HG03439 (cell line): ENCODE data around the gene FAM114A1.

Experiments used
- ATAC-seq: cut with Tn5 transposase; IDR thresholded peaks from one replicate; pipeline ENCODE4 v1.9.1; 2021; ENCODE audit warnings: mild to moderate bottlenecking, moderate library complexity; ENCODE audit not compliant: unreplicated experiment

The FAM114A1 gene

DNA sequence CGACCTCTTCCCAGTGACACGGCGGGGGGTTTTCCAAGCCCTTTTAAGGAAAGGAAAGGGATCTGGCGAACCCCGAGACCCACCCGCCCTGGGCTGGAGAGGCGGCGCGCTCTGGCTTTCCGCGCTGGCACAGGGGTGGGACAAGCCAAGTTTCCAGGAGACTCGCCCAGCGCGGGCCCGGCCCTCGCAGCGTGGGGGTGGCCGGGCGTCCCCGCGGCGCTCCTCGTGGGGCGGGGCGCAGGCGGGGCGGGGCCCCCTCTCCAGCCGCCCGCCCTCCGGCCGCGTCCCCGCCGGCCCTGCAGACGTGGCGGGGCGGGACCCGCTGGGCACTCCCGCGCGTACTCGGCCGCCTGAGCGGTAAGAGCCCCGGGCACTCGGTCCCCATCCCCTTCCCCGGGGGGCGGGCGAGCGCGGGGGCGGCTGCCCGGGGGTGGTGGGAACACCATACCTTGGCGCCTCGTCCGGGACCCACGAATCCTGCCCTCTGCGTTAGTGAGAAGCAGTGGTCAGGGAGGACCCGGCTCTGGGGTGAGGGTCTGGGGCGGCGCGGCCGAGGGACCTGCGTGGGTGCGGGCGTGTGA lies at the start of gene FAM114A1:
FAM114A1 (plus strand) TSS at position 329 of the 581 bp plus-strand sequence. CDS start 10,273 bp downstream, outside the sequence.
- ATAC-seq = peak; percentile 72

DNA sequence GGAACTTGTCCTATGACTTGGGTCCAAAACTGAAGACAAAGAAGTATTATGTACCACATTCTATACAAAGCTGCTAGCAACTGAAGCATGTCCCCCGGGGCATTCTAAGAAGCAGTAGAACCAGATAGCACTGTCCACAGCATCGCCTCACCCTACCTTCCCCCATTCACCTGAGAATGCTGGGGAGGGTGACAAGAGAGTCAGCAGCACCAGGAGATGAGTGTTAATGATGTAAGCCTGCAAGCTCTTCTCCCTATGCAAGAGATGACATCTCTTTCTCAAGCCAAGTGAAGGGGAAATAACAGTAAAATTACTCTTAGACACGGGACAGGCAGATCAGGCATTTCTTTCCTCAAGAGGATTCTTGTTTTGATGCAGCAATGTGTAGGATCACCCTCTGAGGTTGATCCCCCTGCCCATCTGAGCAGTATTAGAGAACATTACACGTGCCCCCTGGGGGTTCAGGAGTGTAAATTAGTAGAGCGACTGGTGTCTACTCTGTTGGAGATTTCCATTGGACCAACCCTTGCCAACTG lies 49.1 kb upstream of the FAM114A1 start:
- no peak for ATAC-seq

DNA sequence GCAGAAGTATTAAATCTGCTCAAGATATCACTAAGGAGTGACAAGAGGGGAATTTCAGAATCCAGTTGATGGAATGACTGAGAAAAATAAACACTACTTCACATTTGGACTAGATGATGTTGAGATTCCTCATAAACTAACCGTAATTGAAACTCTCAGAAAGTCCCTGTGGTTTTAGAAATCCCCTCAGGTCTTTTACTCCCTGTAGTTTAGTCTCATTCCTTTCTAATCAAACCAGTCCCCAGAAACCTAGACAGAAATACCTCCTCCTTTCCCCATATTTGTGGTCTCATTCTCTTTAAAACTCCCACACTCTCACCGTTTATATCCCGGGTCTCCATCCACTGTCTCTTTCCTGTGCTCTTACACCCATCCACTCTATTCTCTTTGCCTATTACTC lies 48.0 kb upstream of the FAM114A1 start:
- no peak for ATAC-seq

DNA sequence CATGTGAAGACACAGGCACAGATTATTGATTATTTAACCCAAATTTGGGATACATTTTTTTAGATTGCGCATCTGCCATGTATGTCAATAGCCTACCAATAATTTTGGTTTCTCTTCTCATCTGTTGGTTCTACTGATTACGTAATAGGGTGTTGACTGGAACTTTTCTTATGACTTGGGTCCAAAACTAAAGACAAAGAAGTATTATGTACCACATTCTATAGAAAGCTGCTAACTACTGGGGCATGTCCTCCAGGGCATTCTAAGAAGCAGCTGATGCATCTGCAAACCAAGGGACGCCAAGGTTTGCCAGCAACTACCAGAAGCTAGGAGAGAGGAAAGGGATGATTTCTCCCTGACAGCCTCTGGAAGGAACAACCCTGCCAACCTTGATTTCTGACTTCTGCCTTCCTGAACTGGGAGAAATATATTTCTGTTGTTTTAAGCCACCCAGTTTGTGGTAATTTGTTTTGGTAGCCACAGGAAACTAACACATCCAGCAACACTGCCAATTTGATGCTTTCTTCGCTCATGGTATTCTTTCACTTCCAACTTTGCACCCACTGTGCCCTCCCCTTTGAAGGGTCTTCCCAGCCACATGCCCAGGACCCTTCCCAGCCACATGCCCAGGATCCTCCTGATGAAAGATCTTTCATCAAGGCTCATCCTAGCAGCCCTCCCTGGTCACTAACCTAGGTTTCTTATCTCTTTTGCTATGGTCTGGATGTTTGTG lies 47.1 kb upstream of the FAM114A1 start:
- peak; percentile 47 for ATAC-seq

DNA sequence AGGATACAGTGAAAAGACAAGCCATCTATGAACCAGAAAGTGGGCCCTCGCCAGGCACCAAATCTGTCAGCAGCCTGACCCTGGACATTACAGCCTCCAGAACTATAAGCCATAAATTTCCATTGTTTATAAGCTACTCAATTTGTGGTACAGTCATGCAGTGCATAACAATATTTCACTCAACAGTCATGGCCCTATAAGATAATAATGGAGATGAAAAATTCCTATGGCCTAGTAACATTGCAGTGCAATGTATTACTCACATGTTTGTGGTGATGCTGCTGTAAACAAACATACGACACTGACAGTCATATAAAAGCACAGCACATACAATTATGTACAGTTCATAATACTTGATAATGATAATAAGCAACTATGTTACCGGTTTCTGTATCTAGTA lies 45.9 kb upstream of the FAM114A1 start:
- no peak for ATAC-seq

DNA sequence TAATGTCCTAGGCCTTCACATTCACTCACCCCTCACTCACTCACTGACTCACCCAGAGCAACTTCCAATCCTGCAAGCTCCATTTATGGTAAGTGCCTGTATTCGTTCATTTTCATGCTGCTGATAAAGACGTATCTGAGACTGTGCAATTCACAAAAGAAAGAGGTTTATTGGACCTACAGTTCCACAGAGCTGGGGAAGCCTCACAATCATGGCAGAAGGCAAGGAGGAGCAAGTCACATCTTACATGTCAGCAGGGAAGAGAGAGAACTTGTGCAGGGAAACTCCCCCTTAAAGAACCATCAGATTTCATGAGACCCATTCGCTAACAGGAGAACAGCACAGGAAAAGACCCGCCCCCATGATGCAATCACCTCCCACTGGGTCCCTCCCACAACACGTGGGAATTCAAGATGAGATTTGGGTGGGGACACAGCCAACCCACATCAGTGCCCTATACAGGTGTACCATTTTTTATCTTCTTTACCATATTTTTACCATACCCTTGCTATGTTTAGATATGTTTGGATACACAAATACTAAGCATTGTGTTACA lies 44.8 kb upstream of the FAM114A1 start:
- no peak for ATAC-seq

DNA sequence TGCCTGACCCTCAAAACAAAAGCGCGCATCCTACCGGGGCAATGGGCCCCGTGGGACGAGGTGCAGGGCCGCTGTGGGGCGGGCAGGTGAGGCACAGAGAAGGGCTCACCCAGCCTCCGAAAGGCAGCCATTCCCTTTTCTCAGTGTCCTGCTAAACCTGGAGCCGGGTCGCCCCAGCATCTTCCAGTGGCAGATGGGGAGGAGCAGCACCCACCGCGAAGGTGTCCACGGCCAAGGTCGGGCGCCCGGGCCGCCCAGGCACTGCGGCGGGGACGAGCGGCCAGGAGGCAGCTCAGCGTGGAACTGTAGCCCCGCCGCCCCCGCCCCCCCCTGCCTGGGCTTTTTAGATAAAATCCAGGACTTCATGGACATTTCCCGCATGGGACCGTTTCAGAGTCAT lies 43.8 kb upstream of the FAM114A1 start:
- ATAC-seq = no peak

DNA sequence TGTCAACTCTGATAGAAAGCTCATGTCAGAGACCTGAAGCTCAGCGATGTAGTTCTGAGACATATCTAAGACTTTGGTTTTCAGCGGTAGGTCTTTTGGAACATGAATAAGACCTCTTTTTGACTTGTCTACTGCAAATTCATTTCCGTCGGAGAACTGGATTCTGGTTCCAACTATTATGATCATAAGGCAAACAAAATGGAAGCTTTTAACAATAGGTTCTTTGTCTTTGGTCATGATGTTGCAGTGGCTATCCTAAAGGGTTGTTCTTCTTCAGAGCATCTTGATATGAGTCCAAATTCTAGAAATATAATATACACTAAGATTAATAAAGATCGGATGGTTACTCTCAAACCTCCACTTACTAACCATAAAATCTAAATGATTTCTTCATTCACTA lies 38.4 kb upstream of the FAM114A1 start:
- ATAC-seq = no peak

DNA sequence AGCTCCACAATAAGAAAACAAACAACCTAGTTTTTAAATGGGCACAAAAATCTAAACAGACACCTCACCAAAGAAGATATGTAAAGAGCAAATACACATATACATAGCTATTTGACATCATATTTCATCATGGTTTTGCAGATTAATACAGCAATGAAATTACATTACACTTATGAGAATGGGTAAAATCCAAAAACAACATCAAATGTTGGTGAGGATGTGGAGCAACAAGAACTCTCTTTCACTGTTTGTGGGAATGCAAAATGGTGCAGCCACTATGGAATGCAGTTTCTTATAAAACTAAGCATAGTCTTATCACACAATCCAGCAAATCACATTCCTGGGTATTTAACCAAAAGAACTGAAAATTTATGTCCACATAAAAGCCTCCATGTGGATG lies 36.0 kb upstream of the FAM114A1 start:
- ATAC-seq = no peak

DNA sequence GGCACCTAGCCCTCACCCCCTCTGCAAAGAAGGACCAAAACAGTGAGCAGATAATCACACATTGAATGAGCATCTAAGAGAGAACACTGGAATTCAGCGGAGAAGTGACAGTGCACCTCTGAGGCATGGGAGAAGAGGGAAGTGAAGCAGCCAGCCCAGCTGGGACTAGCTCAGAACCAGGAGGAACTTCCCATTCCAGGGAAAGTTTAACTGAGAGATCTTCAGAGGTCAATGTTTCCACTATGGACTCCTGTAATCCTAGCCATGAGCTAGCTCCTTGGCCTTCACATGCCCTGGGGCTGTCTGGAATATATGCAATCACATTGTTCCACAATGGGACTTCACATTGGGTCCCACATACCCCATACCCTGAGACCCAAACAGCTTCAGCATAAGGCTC lies 35.4 kb upstream of the FAM114A1 start:
- no peak for ATAC-seq

DNA sequence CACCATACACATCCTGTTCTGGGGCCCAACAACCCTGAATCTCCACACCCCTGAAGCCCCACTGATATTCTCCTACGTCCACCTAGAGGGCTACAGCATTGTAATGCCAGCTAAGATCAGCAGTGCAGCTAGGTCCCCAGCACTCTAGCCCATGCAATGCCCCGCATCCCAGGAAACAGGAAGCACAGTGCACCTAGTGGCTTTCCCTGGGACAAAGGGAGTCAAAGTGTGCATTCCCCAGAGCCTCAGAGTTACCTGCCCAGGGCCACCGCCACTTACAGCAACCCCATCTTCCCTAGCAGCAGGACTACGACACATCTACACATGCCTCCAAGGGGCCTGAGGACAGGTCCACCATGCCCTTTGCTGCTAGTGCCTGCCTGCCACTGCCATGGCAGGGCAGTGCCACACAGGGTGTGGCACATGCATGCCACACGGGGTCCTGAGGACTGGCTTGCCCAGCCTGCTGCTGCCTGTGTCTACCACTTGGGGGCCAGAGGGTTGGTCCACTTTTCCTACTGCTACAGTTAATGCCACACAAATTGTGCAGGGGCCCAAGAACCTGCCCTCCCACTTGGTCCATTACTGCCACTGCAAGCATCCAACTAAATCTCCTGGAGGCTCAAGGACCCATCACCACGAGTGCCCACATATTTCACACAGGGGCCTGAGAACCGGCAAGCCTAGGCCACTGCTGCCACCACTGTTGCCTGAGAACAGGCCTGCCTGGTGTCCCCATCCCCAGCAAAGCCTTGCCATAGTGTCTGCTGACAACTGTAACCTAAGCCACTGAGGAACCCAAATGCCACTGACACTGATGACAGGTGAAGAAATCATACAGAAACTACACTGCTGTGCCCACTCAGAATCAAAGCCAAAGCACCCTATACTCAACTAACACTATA lies 34.7 kb upstream of the FAM114A1 start:
- ATAC-seq = no peak

DNA sequence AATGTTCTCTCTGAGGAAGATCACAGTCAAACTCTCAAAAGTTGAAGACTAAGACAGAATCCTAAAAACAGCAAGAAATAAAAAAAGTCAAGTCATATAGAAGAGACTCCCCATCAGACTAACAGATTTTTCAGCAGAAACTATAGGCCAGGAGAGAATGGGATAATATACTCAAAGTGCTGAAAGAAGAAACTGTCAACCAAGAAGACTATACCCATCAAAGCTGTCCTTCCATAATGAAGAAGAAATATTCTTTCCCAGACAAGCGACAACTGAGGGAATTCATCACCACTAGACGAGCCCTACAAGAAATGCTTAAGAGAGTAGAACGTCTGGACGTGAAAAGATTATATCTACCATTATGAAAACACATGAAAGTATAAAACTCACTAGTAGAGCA lies 33.0 kb upstream of the FAM114A1 start:
- ATAC-seq = no peak

DNA sequence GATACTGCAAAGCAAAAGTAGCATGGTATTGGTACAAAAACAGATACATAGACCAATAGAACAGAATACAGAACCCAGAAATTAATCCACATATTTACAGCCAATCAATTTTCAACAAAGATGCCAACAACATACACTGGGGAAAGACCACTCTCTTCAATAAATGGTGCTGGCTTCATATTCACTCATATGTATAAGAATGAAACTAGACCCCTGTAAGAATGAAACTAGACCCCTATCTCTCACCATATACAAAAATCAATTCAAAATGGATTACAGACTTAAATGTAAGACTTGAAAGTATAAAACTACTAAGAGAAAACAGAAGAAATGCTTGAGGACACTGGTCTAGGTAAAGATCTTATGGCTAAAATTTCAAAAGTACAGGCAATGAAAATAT lies 30.3 kb upstream of the FAM114A1 start:
- ATAC-seq = no peak

DNA sequence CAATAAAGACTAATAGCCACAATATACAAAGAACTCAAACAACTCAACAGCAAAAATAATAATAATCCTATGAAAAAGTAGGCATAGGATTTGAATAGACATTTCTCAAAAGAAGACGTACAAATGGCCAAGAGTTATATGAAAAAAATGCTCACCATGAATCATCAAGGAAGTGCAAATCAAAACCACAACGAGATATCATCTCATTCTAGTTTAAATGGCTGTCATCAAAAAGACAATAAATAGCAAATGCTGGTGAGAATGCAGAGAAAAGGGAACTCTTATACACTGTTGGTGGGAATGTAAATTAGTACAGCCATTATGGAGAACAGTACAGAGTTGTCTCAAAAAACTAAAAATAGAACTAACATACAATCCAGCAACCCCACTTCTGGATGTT lies 29.8 kb upstream of the FAM114A1 start:
- no peak for ATAC-seq

DNA sequence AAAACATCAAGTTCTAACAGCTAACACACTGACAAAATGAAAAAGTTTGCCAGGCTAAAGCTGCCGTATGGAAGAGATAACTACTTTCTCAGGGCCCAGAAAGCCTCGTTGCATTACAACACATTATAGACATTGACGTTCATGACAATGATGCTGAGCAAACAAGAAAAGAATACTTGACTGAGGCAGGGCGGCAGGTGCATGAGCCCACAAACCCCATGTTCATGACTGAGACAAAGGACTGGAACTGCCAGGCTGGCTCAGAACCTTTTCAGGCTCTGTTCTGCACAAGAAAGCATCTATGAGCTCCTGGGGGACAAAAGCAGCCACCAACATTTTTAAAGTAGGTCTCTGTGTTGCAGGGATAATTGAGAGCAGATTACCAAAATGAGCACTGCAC lies 24.6 kb upstream of the FAM114A1 start:
- no peak for ATAC-seq

DNA sequence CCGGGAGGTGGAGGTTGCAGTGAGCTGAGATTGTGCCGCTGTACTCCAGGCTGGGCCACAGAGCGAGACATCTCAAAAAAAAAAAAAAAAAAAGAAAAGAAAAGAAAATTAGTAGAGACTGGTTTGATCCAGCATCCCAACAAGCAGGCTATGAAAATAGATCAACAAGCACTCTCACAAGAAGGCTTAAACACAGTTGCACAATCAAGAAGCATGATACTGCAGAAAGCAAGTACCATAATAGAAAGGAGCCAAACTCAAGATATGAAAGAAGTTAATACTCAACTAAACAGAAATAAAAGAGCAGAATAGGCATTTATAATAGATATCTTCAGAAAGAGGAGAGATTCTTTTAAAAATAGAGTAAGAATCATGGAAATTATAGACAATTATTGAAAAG lies 21.6 kb upstream of the FAM114A1 start:
- no peak for ATAC-seq

DNA sequence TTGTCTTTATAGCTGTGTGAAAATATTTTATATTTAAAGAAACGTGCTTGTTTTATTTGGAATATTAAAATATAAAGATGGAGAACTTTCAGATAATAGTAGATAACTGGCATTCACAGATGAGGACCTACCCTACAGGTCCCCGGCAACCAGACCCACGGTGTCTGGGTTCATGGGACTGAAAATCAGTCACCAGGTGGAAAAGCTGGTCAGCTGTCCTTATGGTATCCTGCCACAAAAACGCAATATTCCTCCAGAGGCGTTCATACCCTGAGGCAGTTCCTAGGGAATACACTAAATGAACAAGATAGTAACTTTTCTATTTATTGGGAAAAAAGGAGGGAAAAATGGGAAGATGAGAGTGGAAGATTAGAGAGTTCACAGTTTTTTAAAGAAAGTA lies 12.1 kb upstream of the FAM114A1 start:
- ATAC-seq = no peak

DNA sequence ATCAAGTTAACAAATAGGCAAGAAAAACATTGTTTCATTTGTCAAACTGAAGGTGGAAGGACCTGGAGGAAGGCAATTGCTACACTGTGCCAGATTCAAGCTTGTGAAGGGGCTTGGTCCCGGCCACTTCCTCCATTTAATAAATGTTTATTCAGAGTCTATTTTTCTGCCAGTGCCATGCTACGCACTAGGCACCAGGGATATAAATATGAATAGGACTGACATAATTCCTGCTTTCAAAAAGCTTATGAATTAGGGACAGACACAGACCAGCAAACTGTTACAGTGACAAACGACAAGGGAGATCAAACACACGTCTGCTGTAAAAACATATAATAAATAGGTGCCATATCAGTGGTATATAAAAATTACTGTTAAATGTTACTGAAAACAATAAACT lies 11.6 kb upstream of the FAM114A1 start:
- ATAC-seq = no peak

DNA sequence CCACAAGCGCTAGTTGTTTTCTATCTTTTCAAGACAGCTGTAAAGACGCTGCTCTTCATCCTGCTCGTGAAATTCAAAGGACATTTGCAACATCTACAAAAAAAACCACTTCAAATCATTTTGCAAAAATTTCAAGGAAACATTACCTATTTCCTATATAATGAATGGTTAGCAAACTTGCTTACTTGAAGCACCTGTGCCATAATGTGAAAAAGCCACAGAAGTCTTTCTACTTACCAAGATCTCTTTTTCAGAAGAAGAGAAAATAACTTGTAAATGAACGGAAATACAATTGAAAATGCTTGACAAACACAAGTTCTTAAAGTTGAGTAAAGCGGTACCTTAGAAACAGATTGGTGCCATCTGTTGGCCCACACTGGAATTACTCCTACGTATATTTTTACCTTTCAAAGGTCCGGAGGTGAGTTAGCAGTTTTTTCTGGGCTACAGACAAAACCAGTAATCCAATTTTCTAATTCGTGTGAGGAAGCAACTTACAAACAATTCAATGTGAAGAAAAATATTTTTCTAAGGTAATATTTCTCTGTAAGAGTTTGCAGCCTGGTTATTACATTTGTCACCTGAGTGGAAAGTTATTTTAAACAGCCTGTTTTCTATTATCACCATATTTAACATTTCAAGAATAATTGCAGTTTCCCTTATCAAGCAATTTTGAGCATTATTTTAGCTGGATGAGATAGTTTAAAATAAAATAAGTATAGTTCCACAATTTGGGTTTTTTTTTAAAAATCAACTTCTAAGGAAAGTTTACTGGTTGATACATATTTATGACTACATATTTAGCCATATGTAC lies 10.9 kb upstream of the FAM114A1 start, which contains the start of gene TLR6:
TLR6 (minus strand) TSS at position 294 of the 814 bp plus-strand sequence. CDS start 27,344 bp downstream, outside the sequence.
- peak; percentile 62 for ATAC-seq
